Gastrocnemius medialis (tissue), 4 donors: ENCODE results near the gene CCDC192. TPM values are rescaled to one million over a fixed set of nuclear protein-coding genes. Genes with fewer than 3 reads are reported as not detected.

ENCODE experiments used
- ATAC-seq, 2 donors: fragments of 150-250 bp; one replicate each; pipeline ENCODE4 v1.9.1; 2016
- DNase-seq, 2 donors: peaks; one replicate each; pipeline ENCODE4 v3.0.0-alpha.2; 2019
- H3K27ac ChIP-seq, 4 donors: fragments of 200-600 bp; sonication (generic); 1 replicate in 1 of 4; 2 replicates in 3 of 4; pipeline ENCODE4 v1.5.1; 2016 to 2018; ENCODE audit warnings: mild to moderate bottlenecking in 2 of 4, moderate library complexity in 1 of 4
- H3K27me3 ChIP-seq, 3 donors: fragments of 200-600 bp; sonication (generic) in 2 of 3; 1 replicate in 1 of 3; 2 replicates in 2 of 3; pipeline versions ENCODE4 v1.5.1 to v1.6.0; 2016 to 2019; ENCODE audit warnings: mild to moderate bottlenecking in 1 of 3, moderate library complexity in 1 of 3
- H3K36me3 ChIP-seq, 2 donors: fragments of 200-600 bp; sonication (generic) in 1 of 2; one replicate each; pipeline ENCODE4 v1.5.1; 2017 to 2018
- H3K4me1 ChIP-seq, 2 donors: fragments of 200-600 bp; sonication (generic) in 1 of 2; one replicate each; pipeline ENCODE4 v1.5.1; 2016 to 2017; ENCODE audit warnings: mild to moderate bottlenecking in 2 of 2
- H3K4me3 ChIP-seq, 4 donors: fragments of 200-600 bp; sonication (generic) in 3 of 4; 1 replicate in 1 of 4; 2 replicates in 3 of 4; pipeline ENCODE4 v1.5.1; 2016 to 2019; ENCODE audit warnings: mild to moderate bottlenecking in 2 of 4
- H3K9me3 ChIP-seq, 3 donors: fragments of 200-600 bp; sonication (generic) in 2 of 3; 1 replicate in 1 of 3; 2 replicates in 2 of 3; pipeline ENCODE4 v1.5.1; 2016 to 2019
- CTCF ChIP-seq, 5 experiments: fragments of 450-650 bp in 3 of 5; fragments of 200-600 bp in 2 of 5; sonication (generic) in 2 of 5; IDR thresholded peaks in 4 of 5; conservative IDR thresholded peaks in 1 of 5; 1 replicate in 4 of 5; 2 replicates in 1 of 5; pipeline ENCODE4 v1.5.1; 2016 to 2019; ENCODE audit warnings: antibody characterized with exemption in 5 of 5, mild to moderate bottlenecking in 3 of 5, moderate library complexity in 3 of 5
- POLR2A ChIP-seq, 2 donors: fragments of 450-650 bp; IDR thresholded peaks; one replicate each; pipeline ENCODE4 v1.6.1; 2017; ENCODE audit warnings: antibody characterized with exemption in 2 of 2, mild to moderate bottlenecking in 2 of 2, moderate library complexity in 2 of 2
- in situ Hi-C, 4 donors: fragments of 200-750 bp; cut with MboI; loops; one replicate each; pipeline versions ENCODE4 v1.15.0 to v1.8.0; 2017; ENCODE audit warnings: low sequenced_read_pairs in 4 of 4
- intact Hi-C: fragments of 100-400 bp; cut with DNase I; formaldehyde crosslinking; loops from one replicate; pipeline ENCODE4 v1.15.1; 2023; ENCODE audit warnings: low total_unique reads
- total RNA-seq, 4 donors: library from RNA; depleted of rRNA; stranded (reverse); fragments of >200 nt; gene quantifications; one replicate each; pipeline versions ENCODE4 v1.1.0 to v1.2.3, GENCODE V29; 2016

Gene CCDC192
- total RNA-seq, 4 donors from 2014 or later = not detected

GRCh38 chr5:127947941-127948340, 244.8 kb downstream of the CCDC192 start:
- in situ Hi-C loops (no loop called here), intact Hi-C loops (no loop called here)
- no peak for TF ChIP-seq CTCF (IDR thresholded peaks at IDR 0.05 in 4 of 5, conservative IDR thresholded peaks at IDR 0.05 in 1 of 5)
- TF ChIP-seq POLR2A (IDR thresholded peaks at IDR 0.05) = no peak
- no peaks in the 10 kb centered on the region for H3K9me3 ChIP-seq
- ATAC-seq (no peak), DNase-seq (no peak)
- no peak overlapping the region for H3K4me3 ChIP-seq
- no peak overlapping the region for H3K27ac ChIP-seq
- H3K27me3 ChIP-seq = no peaks in the 10 kb centered on the region
- H3K36me3 ChIP-seq = no peaks in the 10 kb centered on the region
- no peaks in the 10 kb centered on the region for H3K4me1 ChIP-seq

- DNase-seq = no peak
- TF ChIP-seq POLR2A (IDR thresholded peaks at IDR 0.05) (no peak), CTCF (IDR thresholded peaks at IDR 0.05 in 4 of 5, conservative IDR thresholded peaks at IDR 0.05 in 1 of 5) (no peak)
- ATAC-seq = no peak
- H3K4me1 ChIP-seq = no peaks in the 10 kb centered on the region
- no peak overlapping the region for H3K27ac ChIP-seq
- intact Hi-C loops = no loop called here
- H3K4me3 ChIP-seq = no peak overlapping the region
- in situ Hi-C loops = no loop called here
- no peaks in the 10 kb centered on the region for H3K27me3 ChIP-seq
- H3K9me3 ChIP-seq = no peaks in the 10 kb centered on the region
- no peaks in the 10 kb centered on the region for H3K36me3 ChIP-seq
These were observed 247.7 kb downstream of the CCDC192 start for GRCh38 chr5:127950707-127951391.

- Histone ChIP-seq H3K9me3 (no peaks in the 10 kb centered on the region), H3K27ac (no peak overlapping the region), H3K36me3 (no peaks in the 10 kb centered on the region), H3K4me3 (no peak overlapping the region), H3K4me1 (peaks cover 0 to 1% of the 10 kb centered on the region in 2 donors), H3K27me3 (no peaks in the 10 kb centered on the region)
- no peak for DNase-seq
- in situ Hi-C loops = no loop called here
- ATAC-seq = no peak
- intact Hi-C loops = no loop called here
- no peak for TF ChIP-seq CTCF (IDR thresholded peaks at IDR 0.05 in 4 of 5, conservative IDR thresholded peaks at IDR 0.05 in 1 of 5)
- no peak for TF ChIP-seq POLR2A (IDR thresholded peaks at IDR 0.05)
These were observed 248.6 kb downstream of the CCDC192 start for GRCh38 chr5:127951791-127952190.

GRCh38 chr5:127957183-127957582, 254.0 kb downstream of the CCDC192 start:
- ATAC-seq = peak; percentile 65 to 86
- intact Hi-C loops = no loop called here
- H3K27ac ChIP-seq = no peak overlapping the region
- H3K9me3 ChIP-seq = no peaks in the 10 kb centered on the region
- in situ Hi-C loops = no loop called here
- TF ChIP-seq POLR2A (IDR thresholded peaks at IDR 0.05) (no peak), CTCF (IDR thresholded peaks at IDR 0.05 in 4 of 5, conservative IDR thresholded peaks at IDR 0.05 in 1 of 5) (no peak)
- H3K27me3 ChIP-seq = no peaks in the 10 kb centered on the region
- no peaks in the 10 kb centered on the region for H3K36me3 ChIP-seq
- H3K4me1 ChIP-seq = peaks cover 19 to 31% of the 10 kb centered on the region in 2 donors
- no peak overlapping the region for H3K4me3 ChIP-seq
- DNase-seq = peak; percentile 41 to 53
